HepG2 (cell line): ENCODE results near the gene SHISA9. TPM values are rescaled to one million over a fixed set of nuclear protein-coding genes. Genes with fewer than 3 reads are reported as not detected.

Experiments
- KLF16 ChIP-seq, 2 experiments: sonication (generic) in 1 of 2; formaldehyde crosslinking in 1 of 2; IDR thresholded peaks; 2 replicates each; pipeline versions ENCODE4 v1.6.1 to v1.8.0; 2016 to 2023; ENCODE audit warnings: missing genetic modification reagents in 2 of 2, missing compliant biosample characterization in 1 of 2
- PHF8 ChIP-seq: sonication (generic); formaldehyde crosslinking; IDR thresholded peaks from 2 replicates; pipeline ENCODE4 v1.5.0; 2020; ENCODE audit warnings: missing genetic modification reagents
- RFX3 ChIP-seq: IDR thresholded peaks from 2 replicates; pipeline ENCODE4 v1.6.1; 2016; ENCODE audit warnings: missing biosample characterization, missing genetic modification reagents
- SMARCE1 ChIP-seq: fragments of 450-650 bp; IDR thresholded peaks from 2 replicates; pipeline ENCODE4 v1.6.1; 2017; ENCODE audit warnings: borderline replicate concordance
- UBTF ChIP-seq: sonication (generic); formaldehyde crosslinking; IDR thresholded peaks from 2 replicates; pipeline ENCODE4 v1.4.0; 2020; ENCODE audit warnings: mild to moderate bottlenecking, missing genetic modification reagents
- XRCC5 ChIP-seq: fragments of 200-400 bp; formaldehyde crosslinking; optimal IDR thresholded peaks from 2 replicates; pipeline ENCODE3; 2017; ENCODE audit warnings: mild to moderate bottlenecking, low read length
- ZBTB40 ChIP-seq, 2 experiments: fragments of 450-650 bp in 1 of 2; sonication (generic) in 1 of 2; formaldehyde crosslinking in 1 of 2; IDR thresholded peaks; 2 replicates each; pipeline versions ENCODE4 v1.6.1 to v1.8.0; 2016 to 2022; ENCODE audit warnings: antibody characterized with exemption in 1 of 2, mild to moderate bottlenecking in 1 of 2, missing genetic modification reagents in 1 of 2
- ZFP41 ChIP-seq: sonication (generic); formaldehyde crosslinking; IDR thresholded peaks from 2 replicates; pipeline ENCODE4 v1.4.0; 2020; ENCODE audit warnings: mild to moderate bottlenecking, missing genetic modification reagents, borderline replicate concordance
- polyA plus RNA-seq, 8 experiments: library from polyadenylated mRNA; depleted of rRNA in 3 of 8; stranded (reverse) in 7 of 8; unstranded in 1 of 8; fragments of >200 nt; fragmentation: Illumina TruSeq in 4 of 8; extraction: Trizol in 4 of 8; gene quantifications; 2 replicates each; pipeline versions ENCODE4 v1.2.1 to v1.2.3, GENCODE V29; 2011 to 2016; ENCODE audit warnings: low read depth in 4 of 8, missing spikeins in 1 of 8, mixed read lengths in 1 of 8; ENCODE audit not compliant: insufficient read depth in 1 of 8
- total RNA-seq, 5 experiments: library from RNA; depleted of rRNA; stranded (reverse); fragments of >200 nt; fragmentation: Illumina TruSeq; extraction: Trizol; gene quantifications; 2 replicates each; pipeline ENCODE4 v1.2.3, GENCODE V29; 2016; ENCODE audit warnings: low read depth in 1 of 5
- TF ChIP-seq, protein P1 (sequence below): sonication (generic); formaldehyde crosslinking; IDR thresholded peaks from 2 replicates; pipeline ENCODE4 v1.9.0; 2021; ENCODE audit warnings: missing genetic modification reagents, mild to moderate bottlenecking, borderline replicate concordance

The SHISA9 gene
- total and polyA plus RNA-seq, 2 of the 13 experiments (the other 11 are each of a cell fraction or from before 2014, with no cell fraction given) = 0.01 TPM; not detected in 1

DNA sequence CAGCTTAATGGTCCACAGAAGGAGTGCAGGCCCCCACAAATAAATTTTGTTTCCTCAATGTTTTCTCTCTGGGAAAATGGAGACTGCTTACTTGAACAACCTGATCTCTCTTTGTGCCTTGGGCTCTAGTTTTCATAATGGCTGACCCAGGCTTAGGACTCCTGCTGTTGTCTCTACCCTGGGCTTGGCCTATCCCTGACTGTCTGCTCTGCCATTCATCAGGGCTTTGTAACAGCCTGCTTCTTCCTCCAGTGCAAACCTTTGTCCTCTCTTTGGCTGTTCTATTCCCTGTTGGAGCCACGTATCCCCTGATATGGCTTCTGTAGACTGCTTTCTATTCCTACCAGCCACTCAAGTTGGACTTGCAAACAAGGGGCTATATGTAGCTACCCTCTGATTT, 139.8 kb downstream of the SHISA9 start (continued):
- no peak for TF ChIP-seq ZBTB40 (IDR thresholded peaks at IDR 0.05)
- no peak for TF ChIP-seq ZBTB40 (CRISPR knock-in tag; IDR thresholded peaks at IDR 0.05)
- TF ChIP-seq SMARCE1 = no peak
- no peak for TF ChIP-seq KLF16 (CRISPR knock-in tag; IDR thresholded peaks at IDR 0.05)
- TF ChIP-seq, protein P1, sequence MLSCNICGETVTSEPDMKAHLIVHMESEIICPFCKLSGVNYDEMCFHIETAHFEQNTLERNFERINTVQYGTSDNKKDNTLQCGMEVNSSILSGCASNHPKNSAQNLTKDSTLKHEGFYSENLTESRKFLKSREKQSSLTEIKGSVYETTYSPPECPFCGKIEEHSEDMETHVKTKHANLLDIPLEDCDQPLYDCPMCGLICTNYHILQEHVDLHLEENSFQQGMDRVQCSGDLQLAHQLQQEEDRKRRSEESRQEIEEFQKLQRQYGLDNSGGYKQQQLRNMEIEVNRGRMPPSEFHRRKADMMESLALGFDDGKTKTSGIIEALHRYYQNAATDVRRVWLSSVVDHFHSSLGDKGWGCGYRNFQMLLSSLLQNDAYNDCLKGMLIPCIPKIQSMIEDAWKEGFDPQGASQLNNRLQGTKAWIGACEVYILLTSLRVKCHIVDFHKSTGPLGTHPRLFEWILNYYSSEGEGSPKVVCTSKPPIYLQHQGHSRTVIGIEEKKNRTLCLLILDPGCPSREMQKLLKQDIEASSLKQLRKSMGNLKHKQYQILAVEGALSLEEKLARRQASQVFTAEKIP = no peak
- TF ChIP-seq PHF8 (CRISPR knock-in tag) = no peak
- TF ChIP-seq RFX3 (CRISPR knock-in tag) = no peak
- TF ChIP-seq UBTF (CRISPR knock-in tag) = no peak
- TF ChIP-seq XRCC5 = no peak
- no peak for TF ChIP-seq ZFP41 (CRISPR knock-in tag)
